GM20431 (cell line): ENCODE data around the gene CRYAA.

Source experiments
- in situ Hi-C: fragments of 300-500 bp; cut with MseI, MboI; formaldehyde crosslinking; loops from one replicate; pipeline ENCODE4 v1.15.0; 2020; ENCODE audit warnings: low sequenced_read_pairs; ENCODE audit not compliant: unreplicated experiment

CRYAA gene

GRCh38 chr21:43196826-43197225, 28.0 kb downstream of the CRYAA start:
- in situ Hi-C loops: no loop called here

DNA sequence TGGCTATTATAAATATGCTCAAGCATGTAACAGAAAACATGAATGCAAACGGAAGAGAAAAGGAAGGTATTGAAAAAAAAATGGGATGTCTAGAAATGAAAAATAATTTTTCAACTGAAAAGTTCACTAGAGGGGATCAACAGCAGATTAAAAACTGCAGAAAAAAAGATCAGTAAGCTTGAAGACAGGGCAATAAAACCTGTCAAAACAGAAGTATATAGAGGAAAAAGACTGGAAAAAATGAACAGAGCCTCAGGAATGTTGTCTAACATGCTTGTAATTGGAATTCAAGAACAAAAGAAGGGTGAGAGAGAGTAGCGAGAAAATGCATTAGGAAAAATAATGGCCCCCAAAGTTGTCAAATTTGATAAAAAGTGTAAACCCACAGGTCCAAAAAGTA, 29.6 kb downstream of the CRYAA start:
- in situ Hi-C loops: no loop called here

- in situ Hi-C loops: no loop called here
Measured at GRCh38 chr21:43201491-43201890, 32.7 kb downstream of the CRYAA start.

GRCh38 chr21:43203591-43203990, 34.8 kb downstream of the CRYAA start:
- in situ Hi-C loops: no loop called here

- in situ Hi-C loops: no loop called here
Measured at GRCh38 chr21:43204638-43205037, 35.8 kb downstream of the CRYAA start.

GRCh38 chr21:43206231-43207042, 37.6 kb downstream of the CRYAA start:
- in situ Hi-C loops: no loop called here

DNA sequence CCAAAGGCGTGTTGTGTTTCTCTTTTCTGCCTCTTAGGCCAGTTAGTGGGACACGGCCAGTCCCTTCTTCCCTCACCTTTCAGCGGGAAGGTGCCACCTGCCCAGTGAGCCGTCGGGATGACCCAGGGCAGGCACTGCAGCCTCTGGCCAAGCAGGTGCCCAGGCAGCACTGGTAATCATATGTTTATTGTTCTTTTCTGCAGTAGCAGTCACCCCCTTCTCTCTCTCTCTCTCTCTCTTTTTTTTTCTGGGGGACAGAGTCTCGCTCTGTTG, 38.2 kb downstream of the CRYAA start:
- in situ Hi-C loops: no loop called here

DNA sequence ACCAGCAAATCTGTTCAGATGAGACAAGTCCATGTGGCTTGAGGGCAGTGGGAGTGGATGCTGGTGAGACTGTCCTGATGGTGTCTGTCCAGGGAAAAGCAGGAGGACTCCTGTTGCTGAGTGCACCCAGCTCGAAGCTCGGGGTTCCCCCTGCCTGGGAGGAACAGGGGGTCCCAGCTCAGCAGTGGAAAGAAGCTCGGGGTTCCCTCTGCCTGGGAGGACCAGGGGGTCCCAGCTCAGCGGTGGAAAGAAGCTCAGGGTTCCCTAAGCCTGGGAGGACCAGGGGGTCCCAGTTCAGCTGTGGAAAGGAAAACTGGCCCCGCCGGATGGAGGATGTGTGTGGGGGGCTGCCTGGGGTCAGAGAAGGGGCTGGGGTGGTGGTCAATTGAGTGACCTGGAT, 39.1 kb downstream of the CRYAA start:
- in situ Hi-C loops: no loop called here

DNA sequence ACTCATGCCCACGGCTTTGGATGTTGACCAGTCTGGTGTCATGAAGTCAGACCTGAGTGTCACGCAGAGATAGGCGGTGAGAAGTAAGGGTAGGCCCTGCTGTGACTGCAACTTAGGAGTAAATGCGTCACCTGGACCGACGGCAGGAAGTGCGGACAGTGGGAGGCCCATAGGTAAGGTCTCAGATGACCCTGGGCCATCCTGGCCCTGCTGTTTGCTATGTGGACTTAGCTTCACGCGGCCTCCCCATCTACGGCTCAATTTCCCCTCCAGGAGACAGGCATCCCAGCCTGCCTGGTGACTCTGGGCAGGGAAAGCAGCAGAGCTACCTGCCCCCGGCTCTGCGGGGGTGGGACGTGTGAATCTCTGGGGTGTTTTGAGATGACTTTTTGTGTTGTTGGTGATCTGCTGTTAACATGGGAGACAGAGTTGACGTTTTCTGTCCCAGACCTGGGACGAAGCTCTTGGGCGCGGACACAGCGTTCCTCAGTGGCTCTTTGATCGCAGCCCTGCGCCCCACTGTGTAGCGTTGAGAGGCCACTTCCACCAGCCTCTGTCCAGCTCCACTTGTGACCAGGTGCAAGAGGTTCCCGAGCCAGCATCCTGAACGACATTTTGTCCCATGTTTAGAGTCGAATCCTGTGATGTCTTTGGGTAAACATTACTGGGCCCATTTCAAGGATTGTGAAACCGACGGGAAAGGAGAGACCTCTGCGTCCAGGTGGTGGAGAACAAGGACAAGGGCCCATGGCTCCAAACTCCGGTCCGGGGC, 39.9 kb downstream of the CRYAA start:
- in situ Hi-C loops: no loop called here

DNA sequence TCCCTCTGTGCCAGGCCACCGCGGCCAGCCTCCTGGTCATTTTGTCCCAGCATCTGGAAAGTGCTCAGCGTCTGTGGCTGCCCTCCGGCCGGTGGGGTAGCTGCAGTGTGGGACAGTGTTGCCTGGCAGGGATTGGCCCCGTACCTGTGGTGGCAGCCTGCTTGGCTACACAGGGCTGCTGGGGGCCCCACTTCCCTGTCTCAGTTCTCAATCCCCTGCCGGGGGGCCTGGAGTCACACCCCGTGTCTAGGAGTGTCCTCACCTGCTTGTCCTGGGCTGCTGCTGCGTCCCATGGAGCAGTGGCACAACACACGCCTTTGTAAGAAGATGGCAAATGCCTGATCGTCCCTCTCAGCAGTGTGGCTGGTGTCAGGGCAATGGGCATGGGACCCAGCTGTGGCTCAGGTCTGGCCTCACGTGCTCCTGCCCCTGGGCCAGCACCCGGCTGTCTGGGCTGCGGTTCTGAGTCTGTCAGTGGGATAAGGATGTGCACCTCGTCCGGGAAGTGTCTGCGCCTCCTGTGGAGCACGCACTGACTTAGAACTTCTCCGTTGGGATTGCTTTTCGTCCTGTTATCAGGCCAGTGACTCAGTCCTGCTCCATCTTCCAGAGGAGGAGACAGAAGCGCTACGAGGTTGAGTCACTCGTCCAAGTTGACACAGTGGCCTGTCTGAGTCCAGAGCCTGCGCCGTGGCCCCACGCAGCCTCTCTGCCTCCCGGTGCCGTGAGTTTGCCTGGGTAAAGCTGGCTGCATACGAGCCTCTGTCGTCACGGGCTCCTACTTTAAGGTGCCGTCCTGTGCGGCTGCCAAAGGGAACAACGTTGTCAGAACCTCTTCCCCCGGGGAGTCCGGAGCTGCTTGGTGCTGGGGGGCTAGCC, 41.0 kb downstream of the CRYAA start:
- in situ Hi-C loops: no loop called here

DNA sequence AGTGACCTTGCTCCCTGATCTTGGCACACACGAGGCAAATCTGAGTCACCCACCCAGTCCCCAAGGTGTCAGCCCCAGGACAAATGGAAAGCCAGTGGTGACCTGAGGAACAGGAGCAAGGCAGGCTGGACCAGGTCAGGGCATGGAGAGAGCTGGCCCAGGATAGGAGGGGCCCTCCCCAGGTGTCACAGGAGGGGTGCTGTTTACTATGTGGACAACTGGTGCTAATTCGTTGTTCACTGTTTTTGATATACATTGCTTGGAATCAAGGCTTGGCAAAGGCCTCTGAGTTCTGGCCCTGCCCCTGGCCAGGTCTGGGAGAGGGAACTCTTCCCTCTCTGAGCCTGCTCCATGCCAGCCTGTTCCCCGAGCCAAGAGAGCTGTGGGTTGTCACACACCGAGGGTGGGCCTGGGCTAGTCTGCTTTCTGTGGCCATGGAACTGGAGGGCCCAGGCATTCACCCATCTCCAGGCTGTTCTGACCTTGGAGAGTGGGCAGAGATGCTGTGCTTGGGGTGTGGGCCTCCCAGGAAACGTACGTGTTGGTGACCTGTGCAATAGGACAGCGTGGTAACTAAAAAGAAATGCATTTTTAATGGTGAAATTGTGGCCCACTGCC, 41.8 kb downstream of the CRYAA start:
- in situ Hi-C loops: no loop called here

GRCh38 chr21:43211072-43211759, 42.4 kb downstream of the CRYAA start:
- in situ Hi-C loops: no loop called here

DNA sequence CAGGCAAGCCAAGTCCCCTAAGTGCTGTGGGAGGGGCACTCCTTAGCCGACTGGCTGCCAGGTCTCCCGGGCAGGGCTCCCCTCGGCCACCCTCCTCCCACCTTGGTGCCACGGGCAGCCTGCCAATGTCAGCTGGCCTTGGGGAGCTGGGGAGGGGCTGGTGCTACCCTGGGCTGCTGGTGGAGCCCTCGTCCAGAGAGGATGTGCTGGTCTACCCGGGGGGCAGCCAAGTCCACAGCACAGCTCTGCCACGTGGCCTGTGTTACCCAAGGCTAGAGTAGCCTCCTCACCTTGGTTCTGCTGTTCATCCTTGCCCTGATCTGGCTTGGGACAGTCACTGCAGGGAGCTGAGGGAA, 42.9 kb downstream of the CRYAA start:
- in situ Hi-C loops: no loop called here
